GM06990 (cell line): Measurements from ENCODE around the gene ABI3BP.
A peak's percentile ranks its signal among the peaks of the same experiment; 100 is the strongest.

ENCODE experiments used
- DNase-seq: peaks from one replicate; pipeline ENCODE4 v3.0.0-alpha.2; 2011; ENCODE audit not compliant: insufficient read length; ENCODE audit errors: extremely low read depth
- H3K27me3 ChIP-seq: replicated peaks from 2 replicates; pipeline ENCODE4 v1.6.0; 2011; ENCODE audit warnings: low read length; ENCODE audit not compliant: control insufficient read depth, insufficient read depth
- H3K36me3 ChIP-seq: 2 replicates; pipeline ENCODE4 v1.5.1; 2011; ENCODE audit warnings: low read length; ENCODE audit not compliant: control insufficient read depth, insufficient read depth
- H3K4me3 ChIP-seq: replicated peaks from 2 replicates; pipeline ENCODE4 v1.5.1; 2011; ENCODE audit warnings: low read depth, mild to moderate bottlenecking, control low read depth, low read length
- TF ChIP-seq, protein P1 (sequence below): IDR thresholded peaks from 2 replicates; pipeline ENCODE4 v1.5.1; 2011; ENCODE audit warnings: low read length, control low read depth, mild to moderate bottlenecking, inconsistent platforms; ENCODE audit not compliant: insufficient read depth, poor library complexity, severe bottlenecking

The ABI3BP gene

GRCh38 chr3:100743535-100743934, 249.7 kb downstream of the ABI3BP start:
- no peak overlapping the region for H3K4me3 ChIP-seq
- TF ChIP-seq, protein P1, sequence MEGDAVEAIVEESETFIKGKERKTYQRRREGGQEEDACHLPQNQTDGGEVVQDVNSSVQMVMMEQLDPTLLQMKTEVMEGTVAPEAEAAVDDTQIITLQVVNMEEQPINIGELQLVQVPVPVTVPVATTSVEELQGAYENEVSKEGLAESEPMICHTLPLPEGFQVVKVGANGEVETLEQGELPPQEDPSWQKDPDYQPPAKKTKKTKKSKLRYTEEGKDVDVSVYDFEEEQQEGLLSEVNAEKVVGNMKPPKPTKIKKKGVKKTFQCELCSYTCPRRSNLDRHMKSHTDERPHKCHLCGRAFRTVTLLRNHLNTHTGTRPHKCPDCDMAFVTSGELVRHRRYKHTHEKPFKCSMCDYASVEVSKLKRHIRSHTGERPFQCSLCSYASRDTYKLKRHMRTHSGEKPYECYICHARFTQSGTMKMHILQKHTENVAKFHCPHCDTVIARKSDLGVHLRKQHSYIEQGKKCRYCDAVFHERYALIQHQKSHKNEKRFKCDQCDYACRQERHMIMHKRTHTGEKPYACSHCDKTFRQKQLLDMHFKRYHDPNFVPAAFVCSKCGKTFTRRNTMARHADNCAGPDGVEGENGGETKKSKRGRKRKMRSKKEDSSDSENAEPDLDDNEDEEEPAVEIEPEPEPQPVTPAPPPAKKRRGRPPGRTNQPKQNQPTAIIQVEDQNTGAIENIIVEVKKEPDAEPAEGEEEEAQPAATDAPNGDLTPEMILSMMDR: no peak
- no peak for DNase-seq
- no peaks in the 10 kb centered on the region for H3K27me3 ChIP-seq
- H3K36me3 ChIP-seq: peaks cover 9% of the 10 kb centered on the region

- DNase-seq: no peak
- Histone ChIP-seq H3K27me3 (no peaks in the 10 kb centered on the region), H3K36me3 (peaks cover 9% of the 10 kb centered on the region), H3K4me3 (no peak overlapping the region)
- TF ChIP-seq, protein P1: no peak
These were observed 253.0 kb downstream of the ABI3BP start for GRCh38 chr3:100740207-100740606.

DNA sequence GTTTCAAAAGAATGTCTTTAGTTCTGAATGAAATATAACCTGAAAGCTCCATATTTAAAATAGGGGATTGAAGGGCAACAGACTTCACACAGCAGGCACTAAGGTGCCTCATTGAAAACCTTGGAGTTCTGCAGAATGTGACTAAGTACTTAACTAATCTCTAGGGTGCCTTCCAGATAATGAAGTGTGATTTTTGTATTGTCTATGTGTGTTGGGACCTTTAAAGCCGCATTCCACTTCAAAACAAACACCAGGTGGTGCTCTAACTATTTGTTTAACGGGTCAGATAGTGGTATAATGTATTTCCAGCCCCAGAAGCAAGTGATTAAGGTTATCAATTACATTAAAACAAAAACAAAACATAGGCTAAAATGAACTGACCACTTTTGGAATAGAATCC, 255.9 kb downstream of the ABI3BP start:
- H3K36me3 ChIP-seq: peaks cover 7% of the 10 kb centered on the region
- DNase-seq: no peak
- H3K27me3 ChIP-seq: no peaks in the 10 kb centered on the region
- TF ChIP-seq, protein P1: peak; percentile 31
- H3K4me3 ChIP-seq: no peak overlapping the region

DNA sequence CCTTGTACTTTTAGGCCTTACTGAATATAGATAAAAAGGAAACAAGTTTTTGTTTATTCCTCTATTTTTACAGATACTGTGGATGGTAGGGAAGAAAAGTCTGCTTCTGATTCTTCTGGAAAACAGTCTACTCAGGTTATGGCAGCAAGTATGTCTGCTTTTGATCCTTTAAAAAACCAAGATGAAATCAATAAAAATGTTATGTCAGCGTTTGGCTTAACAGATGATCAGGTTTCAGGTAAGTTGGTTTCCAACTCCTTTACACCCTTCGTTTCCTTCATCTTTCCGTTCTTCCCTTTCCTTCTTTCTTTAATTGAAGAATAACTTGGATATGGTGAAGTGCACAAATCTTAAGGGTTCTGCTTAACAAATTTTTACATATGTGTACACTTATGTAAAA, 260.8 kb downstream of the ABI3BP start:
- Histone ChIP-seq H3K36me3 (peaks cover 5% of the 10 kb centered on the region), H3K4me3 (no peak overlapping the region), H3K27me3 (no peaks in the 10 kb centered on the region)
- DNase-seq: no peak
- TF ChIP-seq, protein P1: no peak

- no peak overlapping the region for H3K4me3 ChIP-seq
- TF ChIP-seq, protein P1: no peak
- no peaks in the 10 kb centered on the region for H3K27me3 ChIP-seq
- DNase-seq: no peak
- H3K36me3 ChIP-seq: peaks cover 7% of the 10 kb centered on the region
These were observed 262.7 kb downstream of the ABI3BP start for GRCh38 chr3:100730524-100730923.

DNA sequence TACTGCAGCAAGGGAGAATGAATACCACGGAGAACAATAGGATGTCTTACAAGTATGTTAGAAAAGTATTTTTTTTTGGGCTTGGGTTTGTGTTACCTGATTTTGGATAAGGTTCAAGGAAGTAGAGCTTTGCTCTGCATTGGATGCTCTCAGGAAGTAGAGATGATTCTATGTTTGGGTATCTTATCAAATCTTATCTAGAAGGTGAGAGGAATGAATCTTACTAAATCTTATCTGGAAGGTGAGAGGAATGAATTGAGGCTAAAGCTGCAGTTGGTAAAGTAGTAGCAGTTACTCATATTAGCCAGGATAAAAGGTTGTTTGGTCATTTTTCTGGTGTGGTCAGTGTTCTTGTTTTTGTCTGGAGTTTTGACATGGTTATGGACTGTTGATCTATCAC, 266.5 kb downstream of the ABI3BP start:
- TF ChIP-seq, protein P1: no peak
- no peaks in the 10 kb centered on the region for H3K27me3 ChIP-seq
- no peak for DNase-seq
- peaks cover 7% of the 10 kb centered on the region for H3K36me3 ChIP-seq
- no peak overlapping the region for H3K4me3 ChIP-seq
